SIG-M5 treated with dmso at 0.1 percent for 504 hours (cell line): ENCODE data around the gene NUMB.

Experiments used
- DNase-seq: peaks from one replicate; lab custom pipeline; 2025; ENCODE audit not compliant: unreplicated experiment; lab: John Stamatoyannopoulos, UW

The NUMB gene

GRCh38 chr14:73262427-73263183, 195.7 kb downstream of the NUMB start:
- no peak for DNase-seq

- DNase-seq = no peak
These were observed 196.6 kb downstream of the NUMB start for GRCh38 chr14:73261520-73262426.

DNA sequence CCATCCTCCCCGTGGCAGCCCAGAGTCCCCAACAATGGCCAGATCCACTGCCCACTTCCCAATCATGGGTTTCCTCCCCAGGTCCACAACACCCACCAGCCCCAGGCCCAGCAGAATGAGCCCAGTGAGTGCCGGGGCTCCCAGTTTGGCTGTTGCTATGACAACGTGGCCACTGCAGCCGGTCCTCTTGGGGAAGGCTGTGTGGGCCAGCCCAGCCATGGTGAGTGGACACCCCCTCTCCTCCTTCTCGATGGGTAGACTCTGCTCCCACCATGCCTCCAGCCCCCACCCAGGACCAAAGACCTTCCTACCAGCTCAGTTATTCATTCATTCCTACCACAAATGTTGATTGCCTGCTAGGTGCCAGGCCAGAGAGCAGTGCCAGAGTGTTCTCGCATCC, 197.3 kb downstream of the NUMB start:
- no peak for DNase-seq

DNA sequence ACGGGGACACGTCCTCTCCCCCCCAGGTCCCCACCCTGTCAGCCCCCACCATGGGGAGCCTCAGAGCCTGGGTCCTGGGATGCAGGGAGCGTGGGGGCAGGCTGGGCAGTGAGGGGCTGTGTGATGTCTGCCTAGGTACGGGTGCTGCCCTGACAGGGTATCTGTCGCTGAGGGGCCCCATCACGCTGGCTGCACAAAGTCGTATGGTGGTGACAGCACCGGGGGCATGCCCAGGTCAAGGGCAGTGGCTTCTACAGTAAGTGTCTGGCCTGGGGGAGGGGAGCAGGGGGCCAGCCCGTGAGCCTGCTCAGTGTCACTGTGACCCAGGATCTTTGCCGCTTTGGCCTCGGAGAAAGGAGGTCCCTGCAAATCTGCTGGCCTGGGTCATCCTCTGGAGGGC, 197.8 kb downstream of the NUMB start:
- no peak for DNase-seq

- no peak for DNase-seq
These were observed 198.5 kb downstream of the NUMB start for GRCh38 chr14:73259837-73260236.

GRCh38 chr14:73258845-73259611, 199.3 kb downstream of the NUMB start:
- DNase-seq = no peak

- DNase-seq = no peak
These were observed 200.3 kb downstream of the NUMB start for GRCh38 chr14:73258076-73258475.

GRCh38 chr14:73255693-73256225, 202.6 kb downstream of the NUMB start:
- DNase-seq = no peak

- DNase-seq = no peak
These were observed 203.3 kb downstream of the NUMB start for GRCh38 chr14:73255005-73255400.

DNA sequence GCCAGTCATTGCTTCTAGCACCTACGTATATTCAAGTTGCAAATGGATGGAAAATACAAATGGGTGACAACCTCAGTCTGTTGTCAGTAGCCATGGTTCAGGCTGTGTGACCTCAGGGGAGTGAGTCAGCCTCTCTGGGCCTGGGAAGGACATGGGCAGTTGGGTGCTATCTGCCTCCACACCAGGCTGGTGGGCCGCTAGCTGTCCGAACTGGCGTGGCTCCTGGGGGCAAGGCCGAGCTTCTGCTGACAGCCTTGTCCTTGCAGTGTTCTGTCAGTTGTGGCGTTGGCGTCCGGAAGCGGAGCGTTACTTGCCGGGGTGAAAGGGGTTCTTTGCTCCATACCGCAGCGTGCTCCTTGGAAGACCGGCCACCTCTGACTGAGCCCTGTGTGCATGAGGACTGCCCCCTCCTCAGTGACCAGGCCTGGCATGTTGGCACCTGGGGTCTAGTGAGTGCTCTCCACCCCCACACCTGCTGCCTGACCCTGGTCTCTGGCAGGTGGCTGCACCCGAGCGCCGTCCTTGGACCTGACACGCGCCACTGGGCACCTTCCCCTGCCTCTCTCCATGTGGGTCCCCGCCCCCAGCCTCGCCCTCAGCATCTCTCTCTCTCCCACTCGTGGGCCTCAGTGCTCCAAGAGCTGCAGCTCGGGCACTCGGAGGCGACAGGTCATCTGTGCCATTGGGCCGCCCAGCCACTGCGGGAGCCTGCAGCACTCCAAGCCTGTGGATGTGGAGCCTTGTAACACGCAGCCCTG, 203.9 kb downstream of the NUMB start:
- DNase-seq = no peak

DNA sequence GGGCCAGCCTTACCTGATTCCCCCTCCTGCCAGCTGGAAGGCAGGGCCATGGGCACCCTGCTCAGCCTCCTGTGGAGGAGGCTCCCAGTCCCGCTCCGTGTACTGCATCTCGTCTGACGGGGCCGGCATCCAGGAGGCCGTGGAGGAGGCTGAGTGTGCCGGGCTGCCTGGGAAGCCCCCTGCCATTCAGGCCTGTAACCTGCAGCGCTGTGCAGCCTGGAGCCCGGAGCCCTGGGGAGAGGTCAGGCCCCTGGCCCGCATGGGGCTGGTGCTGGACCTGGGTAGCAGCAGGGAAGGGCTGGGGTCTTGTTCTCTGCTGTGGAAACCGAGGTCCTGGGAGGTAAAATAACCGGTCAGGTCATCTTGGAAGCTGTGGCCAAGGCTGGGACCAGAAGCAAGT, 204.6 kb downstream of the NUMB start:
- DNase-seq = no peak

DNA sequence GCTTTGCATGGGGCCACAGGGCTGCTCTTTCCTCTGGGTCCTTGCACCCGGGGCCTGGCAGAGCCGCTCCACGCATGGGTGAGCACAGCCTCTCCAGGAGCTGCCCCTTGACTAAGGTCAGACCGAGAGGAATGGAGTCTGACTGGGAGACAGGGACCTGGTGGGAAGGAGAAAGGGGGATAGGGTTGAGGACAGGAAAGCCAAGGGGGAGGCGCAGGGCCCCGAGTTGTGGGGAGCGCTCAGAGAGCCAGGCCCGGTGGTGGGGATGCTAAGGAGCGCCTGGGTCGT, 205.1 kb downstream of the NUMB start:
- no peak for DNase-seq

- no peak for DNase-seq
These were observed 205.6 kb downstream of the NUMB start for GRCh38 chr14:73252491-73253322.

DNA sequence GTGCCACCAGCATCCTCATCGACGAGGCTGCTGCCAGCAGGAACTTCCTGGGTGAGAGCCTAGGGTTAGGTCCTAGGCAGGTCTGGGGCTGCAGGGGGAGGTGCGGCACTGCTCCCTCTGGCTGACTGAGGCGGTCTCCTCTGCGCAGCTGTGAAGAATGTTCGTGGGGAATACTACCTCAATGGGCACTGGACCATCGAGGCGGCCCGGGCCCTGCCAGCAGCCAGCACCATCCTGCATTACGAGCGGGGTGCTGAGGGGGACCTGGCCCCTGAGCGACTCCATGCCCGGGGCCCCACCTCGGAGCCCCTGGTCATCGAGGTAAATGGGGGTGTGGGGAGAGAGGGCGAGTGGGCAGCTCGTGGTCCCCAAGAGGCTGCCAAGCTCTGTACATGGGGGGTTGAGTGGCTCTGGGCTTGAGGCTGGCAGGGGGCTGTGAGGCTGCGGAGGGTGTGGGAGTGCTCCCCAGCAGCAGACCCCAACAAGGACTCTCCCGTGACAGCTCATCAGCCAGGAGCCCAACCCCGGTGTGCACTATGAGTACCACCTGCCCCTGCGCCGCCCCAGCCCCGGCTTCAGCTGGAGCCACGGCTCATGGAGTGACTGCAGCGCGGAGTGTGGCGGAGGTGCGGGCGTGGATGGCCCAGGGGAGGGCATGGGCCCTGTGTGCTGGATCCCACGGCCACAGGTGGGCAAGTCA, 206.7 kb downstream of the NUMB start:
- no peak for DNase-seq

DNA sequence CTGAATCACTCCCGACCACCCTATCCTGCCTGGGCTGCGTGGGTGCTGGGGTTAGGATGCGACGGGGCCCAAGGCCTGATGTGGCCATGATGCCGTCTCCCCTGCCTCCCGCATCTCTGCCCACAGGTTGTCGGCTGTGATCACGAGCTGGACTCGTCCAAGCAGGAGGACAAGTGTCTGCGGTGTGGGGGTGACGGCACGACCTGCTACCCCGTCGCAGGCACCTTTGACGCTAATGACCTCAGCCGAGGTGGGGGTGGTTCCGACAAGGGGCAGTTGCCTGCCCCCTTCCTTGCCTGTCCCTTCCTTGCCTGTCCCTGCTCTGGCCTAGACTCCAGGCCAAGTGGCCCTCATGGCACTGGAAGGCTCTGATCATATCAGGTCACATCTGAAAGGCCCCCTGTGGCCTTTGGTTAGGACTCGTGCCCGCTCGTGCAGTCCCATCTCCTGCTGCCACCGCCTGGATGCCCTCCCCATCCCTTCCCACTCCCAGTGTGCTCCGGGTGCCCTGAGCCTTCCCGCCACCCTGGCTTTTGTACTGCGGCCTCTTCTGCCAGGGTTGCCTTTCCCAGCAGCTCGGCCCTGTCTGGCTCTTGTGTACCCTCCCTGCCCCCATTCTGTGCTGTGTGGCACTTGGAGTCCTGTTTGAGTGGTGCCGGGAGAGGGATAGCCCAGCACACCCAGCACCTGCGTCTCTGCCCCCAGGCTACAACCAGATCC, 207.4 kb downstream of the NUMB start:
- DNase-seq = no peak

DNA sequence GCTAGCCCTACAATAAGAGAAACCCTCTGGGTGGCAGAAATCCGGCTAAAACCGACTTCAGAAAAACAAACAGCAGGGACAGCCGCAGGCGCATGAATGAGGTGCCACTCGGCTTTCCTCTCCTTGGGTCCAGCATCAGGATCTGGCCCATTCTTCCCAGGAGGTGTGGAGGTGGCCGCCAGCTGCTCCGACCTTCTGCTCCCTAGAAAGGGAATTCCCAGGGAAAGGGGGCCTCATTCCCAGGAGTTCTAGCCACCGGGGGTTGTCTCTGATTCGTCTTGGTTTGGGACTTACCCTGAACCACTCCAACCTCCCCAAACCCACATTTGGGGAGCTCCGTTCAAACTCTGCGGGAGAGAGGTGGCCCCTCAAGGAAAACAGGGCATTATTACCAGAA, 208.0 kb downstream of the NUMB start:
- DNase-seq = no peak

GRCh38 chr14:73249564-73250316, 208.6 kb downstream of the NUMB start:
- DNase-seq = no peak

GRCh38 chr14:73249108-73249507, 209.2 kb downstream of the NUMB start:
- no peak for DNase-seq
